GM23338 (cell line): ENCODE data around the gene LGALS3. TPM values are rescaled to one million over a fixed set of nuclear protein-coding genes. Genes with fewer than 3 reads are reported as not detected.

Experiments used
- ATAC-seq: fragments of 200-7000 bp; cut with Tn5 transposase; 3 replicates; pipeline ENCODE4 v1.9.1; 2020
- DNase-seq: peaks from one replicate; pipeline ENCODE4 v3.0.0-alpha.2; 2015; ENCODE audit warnings: low spot score
- H2AFZ ChIP-seq: fragments of 200-600 bp; sonication (generic); 2 replicates; pipeline ENCODE4 v1.8.0; 2016; ENCODE audit warnings: antibody characterized with exemption, mild to moderate bottlenecking, moderate library complexity
- H3F3A ChIP-seq: fragments of 200-600 bp; sonication (generic); replicated peaks from 2 replicates; pipeline ENCODE4 v1.8.0; 2017; ENCODE audit warnings: antibody characterized with exemption, mixed run types, low read depth
- H3K27ac ChIP-seq: fragments of 200-600 bp; sonication (generic); 2 replicates; pipeline ENCODE4 v1.6.1; 2016; ENCODE audit warnings: low read depth
- H3K27me3 ChIP-seq: fragments of 200-600 bp; sonication (generic); 2 replicates; pipeline ENCODE4 v1.8.0; 2016; ENCODE audit warnings: mild to moderate bottlenecking, mixed run types, moderate library complexity; ENCODE audit not compliant: insufficient read depth
- H3K36me3 ChIP-seq: fragments of 200-600 bp; sonication (generic); 2 replicates; pipeline ENCODE4 v1.8.0; 2016; ENCODE audit warnings: mild to moderate bottlenecking; ENCODE audit not compliant: insufficient read depth
- H3K4me1 ChIP-seq: fragments of 200-600 bp; sonication (generic); 2 replicates; pipeline ENCODE4 v1.8.0; 2016; ENCODE audit warnings: mild to moderate bottlenecking, moderate library complexity; ENCODE audit not compliant: insufficient read depth
- H3K4me2 ChIP-seq: fragments of 200-600 bp; sonication (generic); 2 replicates; pipeline ENCODE4 v1.7.1; 2017; ENCODE audit warnings: mixed run types
- H3K4me3 ChIP-seq: fragments of 200-600 bp; sonication (generic); 2 replicates; pipeline ENCODE4 v1.6.1; 2016; ENCODE audit warnings: mixed run types
- H3K79me2 ChIP-seq: fragments of 200-600 bp; sonication (generic); replicated peaks from 2 replicates; pipeline ENCODE4 v1.8.0; 2017; ENCODE audit warnings: mild to moderate bottlenecking; ENCODE audit not compliant: insufficient read depth
- H3K9me2 ChIP-seq: fragments of 200-600 bp; sonication (generic); 2 replicates; pipeline ENCODE4 v1.8.0; 2017; ENCODE audit not compliant: insufficient read depth
- H4K20me1 ChIP-seq: fragments of 200-600 bp; sonication (generic); replicated peaks from 2 replicates; pipeline ENCODE4 v1.8.0; 2017; ENCODE audit warnings: mild to moderate bottlenecking; ENCODE audit not compliant: insufficient read depth
- H3K27ac Mint-ChIP-seq: 2 replicates; pipeline ENCODE4 v1.8.0; 2020; ENCODE audit warnings: inconsistent platforms, mild to moderate bottlenecking, moderate library complexity, mixed read lengths
- H3K27me3 Mint-ChIP-seq: 3 replicates; pipeline ENCODE4 v1.8.0; 2022; ENCODE audit warnings: low read depth, mild to moderate bottlenecking, moderate library complexity, mixed read lengths, inconsistent platforms; ENCODE audit not compliant: insufficient read depth, poor library complexity
- H3K36me3 Mint-ChIP-seq: 3 replicates; pipeline ENCODE4 v1.8.0; 2021; ENCODE audit warnings: low read depth, mild to moderate bottlenecking, inconsistent platforms, moderate library complexity, mixed read lengths
- H3K4me1 Mint-ChIP-seq: 3 replicates; pipeline ENCODE4 v1.8.0; 2020; ENCODE audit warnings: mild to moderate bottlenecking, inconsistent platforms, mixed read lengths
- H3K4me3 Mint-ChIP-seq: 3 replicates; pipeline ENCODE4 v1.8.0; 2021; ENCODE audit warnings: moderate library complexity, mild to moderate bottlenecking, inconsistent platforms, mixed read lengths
- H3K9me3 Mint-ChIP-seq: 3 replicates; pipeline ENCODE4 v1.8.0; 2020; ENCODE audit warnings: moderate library complexity, mild to moderate bottlenecking, inconsistent platforms, mixed read lengths
- CREB1 ChIP-seq: fragments of 250-450 bp; sonication (Bioruptor Pico); IDR thresholded peaks from 2 replicates; pipeline ENCODE4 v1.5.0; 2020; ENCODE audit warnings: low read depth, mild to moderate bottlenecking, moderate library complexity
- EZH2 ChIP-seq: fragments of 200-600 bp; sonication (generic); IDR thresholded peaks from one replicate; pipeline ENCODE4 v1.8.0; 2017; ENCODE audit warnings: antibody characterized with exemption, mild to moderate bottlenecking, low read depth; ENCODE audit not compliant: unreplicated experiment
- NANOG ChIP-seq: IDR thresholded peaks from 2 replicates; pipeline ENCODE4 v1.6.1; 2016; ENCODE audit warnings: antibody characterized with exemption, borderline replicate concordance
- STAT1 ChIP-seq: IDR thresholded peaks from one replicate; pipeline ENCODE4 v1.6.1; 2016; ENCODE audit warnings: antibody characterized with exemption; ENCODE audit not compliant: unreplicated experiment
- ZNF114 ChIP-seq: fragments of 250-450 bp; sonication (Bioruptor Pico); IDR thresholded peaks from 2 replicates; pipeline ENCODE4 v1.5.0; 2020; ENCODE audit warnings: mild to moderate bottlenecking, moderate library complexity
- ZNF331 ChIP-seq: fragments of 250-450 bp; sonication (Bioruptor Pico); IDR thresholded peaks from 2 replicates; pipeline ENCODE4 v1.5.0; 2020; ENCODE audit warnings: low read depth, mild to moderate bottlenecking, moderate library complexity
- polyA plus RNA-seq: library from polyadenylated mRNA; unstranded; fragments of >200 nt; fragmentation: Nextera tagmentation; extraction: Ambion mirVana; gene quantifications from 2 replicates; pipeline ENCODE4 v1.2.1, GENCODE V29; 2016
- total RNA-seq: library from RNA; depleted of rRNA; stranded (reverse); fragments of >200 nt; shearing (Covaris generic); gene quantifications from 2 replicates; pipeline ENCODE4 v1.2.3, GENCODE V29; 2014
- TF ChIP-seq, protein P1 (sequence below): IDR thresholded peaks from one replicate; pipeline ENCODE4 v1.6.1; 2018; ENCODE audit warnings: antibody characterized with exemption; ENCODE audit not compliant: unreplicated experiment
- TF ChIP-seq, protein P2 (sequence below), 2 experiments: fragments of 200-600 bp in 1 of 2; sonication (generic) in 1 of 2; conservative IDR thresholded peaks; 2 replicates each; pipeline versions ENCODE4 v1.5.1 to v1.6.1; 2016 to 2017; ENCODE audit warnings: antibody characterized with exemption in 2 of 2, low read depth in 2 of 2, mild to moderate bottlenecking in 2 of 2, moderate library complexity in 1 of 2

The LGALS3 gene
- total and polyA plus RNA-seq, 2 experiments from 2014 or later: 7.2 to 10.9 TPM

DNA sequence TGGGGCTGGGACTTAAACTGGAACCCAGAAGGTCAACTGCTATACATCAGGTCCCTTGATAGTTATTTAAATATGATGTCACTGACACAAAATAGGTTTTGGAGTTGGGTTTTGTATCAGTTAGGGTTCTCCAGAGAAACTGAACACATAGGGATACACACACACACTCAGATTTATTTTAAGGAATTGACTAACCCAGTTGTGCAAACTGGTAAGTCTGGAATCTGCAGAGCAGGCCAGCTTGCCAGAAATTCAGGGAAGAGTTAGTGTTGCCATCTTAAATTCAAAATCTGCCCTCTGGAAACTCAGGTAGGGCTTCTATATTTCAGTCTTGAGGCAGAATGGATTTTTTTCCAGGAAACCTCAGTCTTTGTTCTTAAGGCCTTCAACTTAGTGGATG lies 40.7 kb upstream of the LGALS3 start (continued):
- TF ChIP-seq, protein P1, sequence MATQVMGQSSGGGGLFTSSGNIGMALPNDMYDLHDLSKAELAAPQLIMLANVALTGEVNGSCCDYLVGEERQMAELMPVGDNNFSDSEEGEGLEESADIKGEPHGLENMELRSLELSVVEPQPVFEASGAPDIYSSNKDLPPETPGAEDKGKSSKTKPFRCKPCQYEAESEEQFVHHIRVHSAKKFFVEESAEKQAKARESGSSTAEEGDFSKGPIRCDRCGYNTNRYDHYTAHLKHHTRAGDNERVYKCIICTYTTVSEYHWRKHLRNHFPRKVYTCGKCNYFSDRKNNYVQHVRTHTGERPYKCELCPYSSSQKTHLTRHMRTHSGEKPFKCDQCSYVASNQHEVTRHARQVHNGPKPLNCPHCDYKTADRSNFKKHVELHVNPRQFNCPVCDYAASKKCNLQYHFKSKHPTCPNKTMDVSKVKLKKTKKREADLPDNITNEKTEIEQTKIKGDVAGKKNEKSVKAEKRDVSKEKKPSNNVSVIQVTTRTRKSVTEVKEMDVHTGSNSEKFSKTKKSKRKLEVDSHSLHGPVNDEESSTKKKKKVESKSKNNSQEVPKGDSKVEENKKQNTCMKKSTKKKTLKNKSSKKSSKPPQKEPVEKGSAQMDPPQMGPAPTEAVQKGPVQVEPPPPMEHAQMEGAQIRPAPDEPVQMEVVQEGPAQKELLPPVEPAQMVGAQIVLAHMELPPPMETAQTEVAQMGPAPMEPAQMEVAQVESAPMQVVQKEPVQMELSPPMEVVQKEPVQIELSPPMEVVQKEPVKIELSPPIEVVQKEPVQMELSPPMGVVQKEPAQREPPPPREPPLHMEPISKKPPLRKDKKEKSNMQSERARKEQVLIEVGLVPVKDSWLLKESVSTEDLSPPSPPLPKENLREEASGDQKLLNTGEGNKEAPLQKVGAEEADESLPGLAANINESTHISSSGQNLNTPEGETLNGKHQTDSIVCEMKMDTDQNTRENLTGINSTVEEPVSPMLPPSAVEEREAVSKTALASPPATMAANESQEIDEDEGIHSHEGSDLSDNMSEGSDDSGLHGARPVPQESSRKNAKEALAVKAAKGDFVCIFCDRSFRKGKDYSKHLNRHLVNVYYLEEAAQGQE: no peak

- no peaks in the 10 kb centered on the region for H3K27me3 Mint-ChIP-seq
- H3K4me3 Mint-ChIP-seq: no peak overlapping the region
- Histone ChIP-seq H3K36me3 (no peaks in the 10 kb centered on the region), H3F3A (no peaks in the 10 kb centered on the region), H3K4me3 (no peak overlapping the region), H3K79me2 (no peaks in the 10 kb centered on the region), H4K20me1 (no peaks in the 10 kb centered on the region), H3K4me1 (no peaks in the 10 kb centered on the region), H2AFZ (peak overlapping the region; percentile 56; the same call in 1 of the 2 replicates), H3K27ac (no peak overlapping the region), H3K9me2 (no peaks in the 10 kb centered on the region), H3K4me2 (no peak overlapping the region), H3K27me3 (no peaks in the 10 kb centered on the region)
- DNase-seq: no peak
- no peaks in the 10 kb centered on the region for H3K36me3 Mint-ChIP-seq
- H3K27ac Mint-ChIP-seq: no peak overlapping the region
- TF ChIP-seq, protein P2, sequence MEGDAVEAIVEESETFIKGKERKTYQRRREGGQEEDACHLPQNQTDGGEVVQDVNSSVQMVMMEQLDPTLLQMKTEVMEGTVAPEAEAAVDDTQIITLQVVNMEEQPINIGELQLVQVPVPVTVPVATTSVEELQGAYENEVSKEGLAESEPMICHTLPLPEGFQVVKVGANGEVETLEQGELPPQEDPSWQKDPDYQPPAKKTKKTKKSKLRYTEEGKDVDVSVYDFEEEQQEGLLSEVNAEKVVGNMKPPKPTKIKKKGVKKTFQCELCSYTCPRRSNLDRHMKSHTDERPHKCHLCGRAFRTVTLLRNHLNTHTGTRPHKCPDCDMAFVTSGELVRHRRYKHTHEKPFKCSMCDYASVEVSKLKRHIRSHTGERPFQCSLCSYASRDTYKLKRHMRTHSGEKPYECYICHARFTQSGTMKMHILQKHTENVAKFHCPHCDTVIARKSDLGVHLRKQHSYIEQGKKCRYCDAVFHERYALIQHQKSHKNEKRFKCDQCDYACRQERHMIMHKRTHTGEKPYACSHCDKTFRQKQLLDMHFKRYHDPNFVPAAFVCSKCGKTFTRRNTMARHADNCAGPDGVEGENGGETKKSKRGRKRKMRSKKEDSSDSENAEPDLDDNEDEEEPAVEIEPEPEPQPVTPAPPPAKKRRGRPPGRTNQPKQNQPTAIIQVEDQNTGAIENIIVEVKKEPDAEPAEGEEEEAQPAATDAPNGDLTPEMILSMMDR (conservative IDR thresholded peaks at IDR 0.05; ENCODE audit: low read depth in 2 of 2): no peak
- TF ChIP-seq CREB1 (CRISPR knock-in tag): no peak
- no peak for TF ChIP-seq STAT1
- TF ChIP-seq, protein P1: no peak
- no peak for TF ChIP-seq ZNF114
- TF ChIP-seq NANOG: no peak
- no peak for TF ChIP-seq ZNF331
- no peak for TF ChIP-seq EZH2
- no peaks in the 10 kb centered on the region for H3K9me3 Mint-ChIP-seq
- H3K4me1 Mint-ChIP-seq: peaks cover 6% of the 10 kb centered on the region; the same call in 2 of the 3 replicates
- no peak for ATAC-seq
Observed at GRCh38 chr14:55092341-55092740, 36.7 kb upstream of the LGALS3 start.
